ENCODE data around the gene MC1R. TPM values are rescaled to one million over a fixed set of nuclear protein-coding genes. Genes with fewer than 3 reads are reported as not detected.

Gene MC1R
- total RNA-seq, 2 experiments from 2014 or later, result 6.7 to 6.9 TPM

DNA sequence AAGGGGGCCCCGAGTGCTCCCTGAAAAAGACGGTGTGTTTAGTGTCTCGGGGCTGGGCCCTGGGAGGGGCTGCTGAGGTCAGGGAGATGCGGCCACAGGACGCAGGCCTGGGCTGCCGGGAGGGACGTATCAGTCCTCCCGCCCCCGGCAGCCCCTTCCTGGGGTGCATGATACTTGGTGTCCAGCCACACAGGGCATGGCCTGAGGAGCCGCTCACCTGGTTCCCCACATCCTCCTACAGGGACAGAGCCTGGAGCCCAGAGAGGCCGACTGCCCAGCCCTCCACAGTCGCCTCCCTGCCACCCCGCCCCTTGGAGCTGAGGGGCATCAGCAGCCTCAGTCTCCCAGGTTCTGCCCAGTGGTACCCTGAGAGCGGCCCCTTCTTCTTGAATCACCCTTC lies 17.8 kb downstream of the MC1R start:
- H3K4me3 ChIP-seq (ENCODE audit: low read length), result no peak overlapping the region
- H3K4me1 ChIP-seq (ENCODE audit: insufficient read depth, low read length), result no peaks in the 10 kb centered on the region
- Mint-ChIP-seq H3K27ac (no peak overlapping the region), H3K4me3 (no peak overlapping the region), H3K27me3 (peaks cover 1% of the 10 kb centered on the region), H3K4me1 (ENCODE audit: low read depth) (no peaks in the 10 kb centered on the region), H3K9me3 (no peaks in the 10 kb centered on the region), H3K36me3 (ENCODE audit: low read depth) (no peaks in the 10 kb centered on the region)
- ATAC-seq (ENCODE audit: poor library complexity) (no peak), DNase-seq (no peak)
- POLR2A ChIA-PET, result no interaction called here
- CTCF ChIA-PET, result no interaction called here
- TF ChIP-seq, protein P1, sequence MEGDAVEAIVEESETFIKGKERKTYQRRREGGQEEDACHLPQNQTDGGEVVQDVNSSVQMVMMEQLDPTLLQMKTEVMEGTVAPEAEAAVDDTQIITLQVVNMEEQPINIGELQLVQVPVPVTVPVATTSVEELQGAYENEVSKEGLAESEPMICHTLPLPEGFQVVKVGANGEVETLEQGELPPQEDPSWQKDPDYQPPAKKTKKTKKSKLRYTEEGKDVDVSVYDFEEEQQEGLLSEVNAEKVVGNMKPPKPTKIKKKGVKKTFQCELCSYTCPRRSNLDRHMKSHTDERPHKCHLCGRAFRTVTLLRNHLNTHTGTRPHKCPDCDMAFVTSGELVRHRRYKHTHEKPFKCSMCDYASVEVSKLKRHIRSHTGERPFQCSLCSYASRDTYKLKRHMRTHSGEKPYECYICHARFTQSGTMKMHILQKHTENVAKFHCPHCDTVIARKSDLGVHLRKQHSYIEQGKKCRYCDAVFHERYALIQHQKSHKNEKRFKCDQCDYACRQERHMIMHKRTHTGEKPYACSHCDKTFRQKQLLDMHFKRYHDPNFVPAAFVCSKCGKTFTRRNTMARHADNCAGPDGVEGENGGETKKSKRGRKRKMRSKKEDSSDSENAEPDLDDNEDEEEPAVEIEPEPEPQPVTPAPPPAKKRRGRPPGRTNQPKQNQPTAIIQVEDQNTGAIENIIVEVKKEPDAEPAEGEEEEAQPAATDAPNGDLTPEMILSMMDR (IDR thresholded peaks at IDR 0.05), result no peak
- H3K27me3 ChIP-seq (ENCODE audit: control insufficient read depth in 1 of 2, insufficient read depth in 2 of 2, low read length in 2 of 2), result no peaks in the 10 kb centered on the region
- H3K9me3 ChIP-seq (ENCODE audit: control insufficient read depth in 1 of 2, insufficient read depth in 1 of 2, low read length in 2 of 2), result no peaks in the 10 kb centered on the region
- no peak overlapping the region for H3K27ac ChIP-seq (ENCODE audit: low read depth in 1 of 2, low read length in 2 of 2)
- intact Hi-C loops (cut with DNase I, micrococcal nuclease), result no loop called here
- no peaks in the 10 kb centered on the region for H3K36me3 ChIP-seq (ENCODE audit: insufficient read depth, low read length)

GRCh38 chr16:89936981-89937380 lies 18.3 kb downstream of the MC1R start:
- DNase-seq, result no peak
- CTCF ChIA-PET, result no interaction called here
- POLR2A ChIA-PET, result no interaction called here

DNA sequence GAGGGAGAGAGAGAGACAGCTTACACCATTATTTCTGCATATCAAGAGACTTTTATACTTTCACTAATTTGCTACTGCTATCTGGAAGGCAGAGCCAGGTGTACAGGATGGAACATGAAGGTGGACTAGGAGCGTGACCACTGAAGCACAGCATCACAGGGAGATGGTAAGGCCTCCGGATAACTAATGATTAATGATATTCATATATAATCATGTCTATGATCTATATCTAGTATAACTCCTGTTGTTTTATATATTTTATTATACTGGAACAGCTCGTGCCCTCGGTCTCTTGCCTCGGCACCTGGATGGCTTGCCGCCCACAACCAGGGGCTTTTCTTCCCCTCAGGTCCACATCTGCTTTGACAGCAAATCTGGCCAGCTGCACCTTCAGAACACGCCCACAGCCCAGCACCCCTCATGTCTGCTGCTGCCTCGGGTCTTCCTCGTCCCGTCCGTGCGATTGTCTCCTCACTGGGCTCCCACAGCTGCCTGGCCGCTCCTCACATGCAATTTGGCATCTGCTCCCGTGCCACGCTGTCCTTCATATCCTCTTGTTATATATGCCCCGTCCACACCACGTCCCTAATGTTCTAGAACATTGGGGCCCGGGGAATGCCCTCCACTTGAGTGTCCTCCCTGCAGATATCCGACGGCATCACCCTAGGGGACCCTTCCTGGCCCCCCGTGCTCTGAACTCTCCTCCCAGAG lies 19.7 kb downstream of the MC1R start:
- Mint-ChIP-seq H3K27ac (no peak overlapping the region), H3K4me1 (ENCODE audit: low read depth) (no peaks in the 10 kb centered on the region), H3K36me3 (ENCODE audit: low read depth) (no peaks in the 10 kb centered on the region), H3K27me3 (no peaks in the 10 kb centered on the region), H3K4me3 (no peak overlapping the region), H3K9me3 (no peaks in the 10 kb centered on the region)
- peaks cover 9% of the 10 kb centered on the region for H3K4me1 ChIP-seq (ENCODE audit: insufficient read depth, low read length)
- ChIA-PET POLR2A (no interaction called here), CTCF (no interaction called here)
- H3K27ac ChIP-seq (ENCODE audit: low read depth in 1 of 2, low read length in 2 of 2), result no peak overlapping the region
- no peak overlapping the region for H3K4me3 ChIP-seq (ENCODE audit: low read length)
- no peak for DNase-seq
- intact Hi-C loops (cut with DNase I, micrococcal nuclease), result no loop called here
- ATAC-seq (ENCODE audit: poor library complexity), result no peak
- TF ChIP-seq, protein P1 (IDR thresholded peaks at IDR 0.05), result no peak
- no peaks in the 10 kb centered on the region for H3K9me3 ChIP-seq (ENCODE audit: control insufficient read depth in 1 of 2, insufficient read depth in 1 of 2, low read length in 2 of 2)
- no peaks in the 10 kb centered on the region for H3K27me3 ChIP-seq (ENCODE audit: control insufficient read depth in 1 of 2, insufficient read depth in 2 of 2, low read length in 2 of 2)
- H3K36me3 ChIP-seq (ENCODE audit: insufficient read depth, low read length), result no peaks in the 10 kb centered on the region

More at GRCh38 chr16:89936981-89937380, 18.3 kb downstream of the MC1R start:
- intact Hi-C loops (cut with DNase I, micrococcal nuclease), result no loop called here
- TF ChIP-seq, protein P1 (IDR thresholded peaks at IDR 0.05), result no peak
- no peaks in the 10 kb centered on the region for H3K27me3 ChIP-seq (ENCODE audit: control insufficient read depth in 1 of 2, insufficient read depth in 2 of 2, low read length in 2 of 2)
- no peaks in the 10 kb centered on the region for H3K36me3 ChIP-seq (ENCODE audit: insufficient read depth, low read length)
- ATAC-seq (ENCODE audit: poor library complexity), result no peak
- Mint-ChIP-seq H3K27ac (no peak overlapping the region), H3K4me3 (no peak overlapping the region), H3K4me1 (ENCODE audit: low read depth) (no peaks in the 10 kb centered on the region), H3K27me3 (no peaks in the 10 kb centered on the region), H3K36me3 (ENCODE audit: low read depth) (no peaks in the 10 kb centered on the region), H3K9me3 (no peaks in the 10 kb centered on the region)
- H3K27ac ChIP-seq (ENCODE audit: low read depth in 1 of 2, low read length in 2 of 2), result no peak overlapping the region
- peaks cover 2% of the 10 kb centered on the region for H3K4me1 ChIP-seq (ENCODE audit: insufficient read depth, low read length)
- no peaks in the 10 kb centered on the region for H3K9me3 ChIP-seq (ENCODE audit: control insufficient read depth in 1 of 2, insufficient read depth in 1 of 2, low read length in 2 of 2)
- H3K4me3 ChIP-seq (ENCODE audit: low read length), result no peak overlapping the region
